ENCODE measurements around the gene C2CD2L. TPM values are rescaled to one million over a fixed set of nuclear protein-coding genes. Genes with fewer than 3 reads are reported as not detected.
A peak's percentile ranks its signal among the peaks of the same experiment; 100 is the strongest.

The C2CD2L gene
- total RNA-seq, 1 donor from 2014 or later: 11.1 TPM

DNA sequence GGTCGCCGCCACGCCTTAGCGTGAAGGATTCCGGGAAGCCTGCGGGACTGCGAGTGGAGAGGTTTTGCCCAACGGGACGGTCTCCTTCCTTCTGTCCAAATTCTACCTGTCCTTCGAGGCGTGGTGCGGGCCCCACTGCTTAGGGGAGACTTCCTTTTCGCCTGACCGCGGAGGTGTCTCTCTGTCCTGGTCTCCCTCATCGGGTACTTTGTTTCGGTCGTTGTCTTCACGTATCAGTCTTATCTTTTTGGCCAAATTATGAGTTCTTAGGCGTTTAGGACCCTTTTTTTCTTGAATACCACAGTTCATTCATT is 14.6 kb downstream of the C2CD2L start:
- Mint-ChIP-seq H3K36me3 (ENCODE audit: low read depth, unreplicated experiment) (peaks cover 10% of the 10 kb centered on the region), H3K4me1 (ENCODE audit: low read depth, unreplicated experiment) (peaks cover 6% of the 10 kb centered on the region), H3K9me3 (ENCODE audit: unreplicated experiment) (no peaks in the 10 kb centered on the region), H3K27ac (ENCODE audit: unreplicated experiment) (peak overlapping the region; percentile 92), H3K27me3 (ENCODE audit: low read depth, unreplicated experiment) (no peaks in the 10 kb centered on the region), H3K4me3 (ENCODE audit: unreplicated experiment) (peak overlapping the region; percentile 98)
- no peaks in the 10 kb centered on the region for H3K27me3 ChIP-seq (ENCODE audit: insufficient read depth, low read length)
- peak overlapping the region; percentile 66 for H3K27ac ChIP-seq (ENCODE audit: low read depth, low read length)
- no peak for DNase-seq (ENCODE audit: low read depth)
- H4K20me1 ChIP-seq (ENCODE audit: insufficient read depth, low read length): peaks cover 11% of the 10 kb centered on the region
- H3K36me3 ChIP-seq (ENCODE audit: insufficient read depth, low read length): peaks cover 7% of the 10 kb centered on the region
- H3K4me3 ChIP-seq (ENCODE audit: insufficient read depth, low read depth, low read length): peak overlapping the region; percentile 94
- H3K9ac ChIP-seq (ENCODE audit: low read length): peak overlapping the region; percentile 91
- H2AFZ ChIP-seq (ENCODE audit: low read depth, low read length): peak overlapping the region; percentile 91
- FAIRE-seq: no peak
- H3K4me1 ChIP-seq (ENCODE audit: insufficient read depth, low read length): peaks cover 16% of the 10 kb centered on the region
- no peaks in the 10 kb centered on the region for H3K9me3 ChIP-seq (ENCODE audit: insufficient read depth, low read depth, low read length)
- TF ChIP-seq EZH2 (IDR thresholded peaks at IDR 0.05; ENCODE audit: insufficient read depth, low read length): no peak
- TF ChIP-seq, protein P1, sequence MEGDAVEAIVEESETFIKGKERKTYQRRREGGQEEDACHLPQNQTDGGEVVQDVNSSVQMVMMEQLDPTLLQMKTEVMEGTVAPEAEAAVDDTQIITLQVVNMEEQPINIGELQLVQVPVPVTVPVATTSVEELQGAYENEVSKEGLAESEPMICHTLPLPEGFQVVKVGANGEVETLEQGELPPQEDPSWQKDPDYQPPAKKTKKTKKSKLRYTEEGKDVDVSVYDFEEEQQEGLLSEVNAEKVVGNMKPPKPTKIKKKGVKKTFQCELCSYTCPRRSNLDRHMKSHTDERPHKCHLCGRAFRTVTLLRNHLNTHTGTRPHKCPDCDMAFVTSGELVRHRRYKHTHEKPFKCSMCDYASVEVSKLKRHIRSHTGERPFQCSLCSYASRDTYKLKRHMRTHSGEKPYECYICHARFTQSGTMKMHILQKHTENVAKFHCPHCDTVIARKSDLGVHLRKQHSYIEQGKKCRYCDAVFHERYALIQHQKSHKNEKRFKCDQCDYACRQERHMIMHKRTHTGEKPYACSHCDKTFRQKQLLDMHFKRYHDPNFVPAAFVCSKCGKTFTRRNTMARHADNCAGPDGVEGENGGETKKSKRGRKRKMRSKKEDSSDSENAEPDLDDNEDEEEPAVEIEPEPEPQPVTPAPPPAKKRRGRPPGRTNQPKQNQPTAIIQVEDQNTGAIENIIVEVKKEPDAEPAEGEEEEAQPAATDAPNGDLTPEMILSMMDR (IDR thresholded peaks at IDR 0.05; ENCODE audit: insufficient read depth, low read depth, low read length): no peak
- H3K79me2 ChIP-seq (ENCODE audit: insufficient read depth, low read length): peaks cover 31% of the 10 kb centered on the region
- peak overlapping the region; percentile 93 for H3K4me2 ChIP-seq (ENCODE audit: low read length)

DNA sequence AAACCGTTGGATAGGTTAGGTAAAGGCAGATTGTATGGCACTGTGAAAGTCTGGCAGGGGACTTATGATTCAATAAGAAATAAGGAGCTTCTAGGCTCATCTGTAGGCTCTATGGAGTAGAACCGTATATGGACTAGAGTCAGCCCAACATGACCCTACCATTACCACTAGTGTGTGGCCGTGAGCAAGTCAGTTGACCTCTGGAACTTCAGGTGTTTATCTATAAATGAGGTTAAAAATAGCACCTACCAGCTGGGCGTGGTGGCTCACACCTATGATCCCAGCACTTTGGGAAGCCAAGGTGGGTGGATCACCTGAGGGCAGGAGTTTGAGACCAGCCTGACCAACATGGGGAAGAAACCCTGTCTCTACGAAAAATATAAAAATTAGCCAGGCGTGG is 18.7 kb downstream of the C2CD2L start:
- Histone ChIP-seq H3K79me2 (ENCODE audit: insufficient read depth, low read length) (peaks cover 31% of the 10 kb centered on the region), H3K36me3 (ENCODE audit: insufficient read depth, low read length) (peaks cover 7% of the 10 kb centered on the region), H2AFZ (ENCODE audit: low read depth, low read length) (no peak overlapping the region), H3K27me3 (ENCODE audit: insufficient read depth, low read length) (no peaks in the 10 kb centered on the region), H3K9me3 (ENCODE audit: insufficient read depth, low read depth, low read length) (no peaks in the 10 kb centered on the region), H3K27ac (ENCODE audit: low read depth, low read length) (no peak overlapping the region), H4K20me1 (ENCODE audit: insufficient read depth, low read length) (peaks cover 20% of the 10 kb centered on the region), H3K9ac (ENCODE audit: low read length) (no peak overlapping the region), H3K4me3 (ENCODE audit: insufficient read depth, low read depth, low read length) (no peak overlapping the region), H3K4me2 (ENCODE audit: low read length) (no peak overlapping the region), H3K4me1 (ENCODE audit: insufficient read depth, low read length) (peaks cover 10% of the 10 kb centered on the region)
- H3K36me3 Mint-ChIP-seq (ENCODE audit: low read depth, unreplicated experiment): peaks cover 10% of the 10 kb centered on the region
- FAIRE-seq (no peak), DNase-seq (ENCODE audit: low read depth) (no peak)
- no peak overlapping the region for H3K4me3 Mint-ChIP-seq (ENCODE audit: unreplicated experiment)
- TF ChIP-seq, protein P1 (IDR thresholded peaks at IDR 0.05; ENCODE audit: insufficient read depth, low read depth, low read length): no peak
- no peak for TF ChIP-seq EZH2 (IDR thresholded peaks at IDR 0.05; ENCODE audit: insufficient read depth, low read length)
- H3K9me3 Mint-ChIP-seq (ENCODE audit: unreplicated experiment): no peaks in the 10 kb centered on the region
- no peak overlapping the region for H3K27ac Mint-ChIP-seq (ENCODE audit: unreplicated experiment)
- H3K4me1 Mint-ChIP-seq (ENCODE audit: low read depth, unreplicated experiment): peaks cover 15% of the 10 kb centered on the region
- H3K27me3 Mint-ChIP-seq (ENCODE audit: low read depth, unreplicated experiment): no peaks in the 10 kb centered on the region

DNA sequence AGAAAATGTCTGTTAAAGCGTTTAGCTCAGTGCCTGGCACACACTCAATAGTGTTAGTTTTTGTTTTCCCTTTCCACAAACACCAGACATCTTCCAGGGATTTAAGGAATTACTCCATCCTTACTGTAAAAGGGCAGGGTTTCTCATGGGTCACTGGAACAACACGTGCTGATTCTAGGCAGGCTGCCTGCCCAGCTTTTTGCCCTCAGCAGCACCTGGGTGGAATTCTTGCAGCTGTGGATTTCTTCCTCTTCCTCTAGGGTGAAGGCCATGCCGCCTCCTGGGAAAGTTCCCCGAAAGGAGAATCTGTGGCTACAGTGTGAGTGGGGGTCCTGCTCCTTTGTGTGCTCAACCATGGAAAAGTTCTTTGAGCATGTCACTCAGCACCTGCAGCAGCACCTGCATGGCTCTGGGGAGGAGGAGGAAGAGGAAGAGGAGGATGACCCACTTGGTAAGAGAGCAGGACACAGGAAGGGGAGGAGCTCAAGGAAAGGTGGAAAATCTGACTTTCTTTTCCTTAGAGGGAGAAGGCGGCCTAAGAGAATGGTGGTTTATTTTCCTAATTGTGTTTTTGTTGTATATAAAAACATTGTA is 19.6 kb downstream of the C2CD2L start:
- Histone ChIP-seq H3K36me3 (ENCODE audit: insufficient read depth, low read length) (peaks cover 13% of the 10 kb centered on the region), H3K9me3 (ENCODE audit: insufficient read depth, low read depth, low read length) (no peaks in the 10 kb centered on the region), H3K27me3 (ENCODE audit: insufficient read depth, low read length) (no peaks in the 10 kb centered on the region), H2AFZ (ENCODE audit: low read depth, low read length) (no peak overlapping the region), H3K4me2 (ENCODE audit: low read length) (no peak overlapping the region), H3K4me3 (ENCODE audit: insufficient read depth, low read depth, low read length) (no peak overlapping the region), H3K4me1 (ENCODE audit: insufficient read depth, low read length) (peaks cover 7% of the 10 kb centered on the region), H3K27ac (ENCODE audit: low read depth, low read length) (no peak overlapping the region), H3K9ac (ENCODE audit: low read length) (no peak overlapping the region), H4K20me1 (ENCODE audit: insufficient read depth, low read length) (peaks cover 20% of the 10 kb centered on the region), H3K79me2 (ENCODE audit: insufficient read depth, low read length) (peaks cover 27% of the 10 kb centered on the region)
- Mint-ChIP-seq H3K36me3 (ENCODE audit: low read depth, unreplicated experiment) (peaks cover 19% of the 10 kb centered on the region), H3K27me3 (ENCODE audit: low read depth, unreplicated experiment) (no peaks in the 10 kb centered on the region), H3K4me1 (ENCODE audit: low read depth, unreplicated experiment) (peaks cover 18% of the 10 kb centered on the region), H3K27ac (ENCODE audit: unreplicated experiment) (no peak overlapping the region), H3K9me3 (ENCODE audit: unreplicated experiment) (no peaks in the 10 kb centered on the region), H3K4me3 (ENCODE audit: unreplicated experiment) (no peak overlapping the region)
- TF ChIP-seq, protein P1 (IDR thresholded peaks at IDR 0.05; ENCODE audit: insufficient read depth, low read depth, low read length): no peak
- TF ChIP-seq EZH2 (IDR thresholded peaks at IDR 0.05; ENCODE audit: insufficient read depth, low read length): no peak
- FAIRE-seq (no peak), DNase-seq (ENCODE audit: low read depth) (no peak)

Measured in astrocyte (in vitro differentiated cells and primary cell).